ENCODE data around the gene RABGAP1L. TPM values are rescaled to one million over a fixed set of nuclear protein-coding genes. Genes with fewer than 3 reads are reported as not detected.

RABGAP1L gene
- total RNA-seq, 1 donor from 2014 or later: 46.0 TPM

GRCh38 chr1:174940646-174941175, 781.4 kb downstream of the RABGAP1L start:
- H3K9ac ChIP-seq: no peak overlapping the region
- no peak overlapping the region for H3K27ac ChIP-seq
- Mint-ChIP-seq H3K27ac (no peak overlapping the region), H3K27me3 (ENCODE audit: insufficient read depth, low read depth) (no peaks in the 10 kb centered on the region), H3K4me1 (peaks cover 24% of the 10 kb centered on the region), H3K36me3 (no peaks in the 10 kb centered on the region), H3K9me3 (no peaks in the 10 kb centered on the region), H3K4me3 (no peak overlapping the region)
- peaks cover 21% of the 10 kb centered on the region for H3K79me2 ChIP-seq (ENCODE audit: low read depth)
- no peaks in the 10 kb centered on the region for H3K36me3 ChIP-seq
- no peak overlapping the region for H3K4me2 ChIP-seq
- peaks cover 22% of the 10 kb centered on the region for H3K4me1 ChIP-seq
- no peak overlapping the region for H3K4me3 ChIP-seq
- DNase-seq (ENCODE audit: low spot score): no peak
- no peaks in the 10 kb centered on the region for H4K20me1 ChIP-seq (ENCODE audit: low read depth)
- H3K27me3 ChIP-seq: no peaks in the 10 kb centered on the region
- no peaks in the 10 kb centered on the region for H3F3A ChIP-seq (ENCODE audit: low read depth)
- no peak overlapping the region for H2AFZ ChIP-seq (replicated peaks)
- no peak for TF ChIP-seq EZH2phosphoT487 (IDR thresholded peaks at IDR 0.05)
- TF ChIP-seq CTCF (IDR thresholded peaks at IDR 0.05): no peak
- TF ChIP-seq EZH2 (IDR thresholded peaks at IDR 0.05): no peak
- no peaks in the 10 kb centered on the region for H3K9me3 ChIP-seq (ENCODE audit: low read depth)

- H3K27me3 ChIP-seq: no peaks in the 10 kb centered on the region
- no peaks in the 10 kb centered on the region for H3F3A ChIP-seq (ENCODE audit: low read depth)
- no peak overlapping the region for H3K4me2 ChIP-seq
- no peaks in the 10 kb centered on the region for H3K36me3 ChIP-seq
- peak overlapping the region; percentile 11 for H3K27ac ChIP-seq
- peaks cover 28% of the 10 kb centered on the region for H3K4me1 Mint-ChIP-seq
- no peak overlapping the region for H2AFZ ChIP-seq (replicated peaks)
- no peak overlapping the region for H3K9ac ChIP-seq
- peaks cover 28% of the 10 kb centered on the region for H3K4me1 ChIP-seq
- no peaks in the 10 kb centered on the region for H3K9me3 Mint-ChIP-seq
- no peaks in the 10 kb centered on the region for H4K20me1 ChIP-seq (ENCODE audit: low read depth)
- no peak overlapping the region for H3K4me3 ChIP-seq
- no peak for TF ChIP-seq EZH2phosphoT487 (IDR thresholded peaks at IDR 0.05)
- no peak for TF ChIP-seq EZH2 (IDR thresholded peaks at IDR 0.05)
- TF ChIP-seq CTCF (IDR thresholded peaks at IDR 0.05): no peak
- no peak overlapping the region for H3K4me3 Mint-ChIP-seq
- no peak for DNase-seq (ENCODE audit: low spot score)
- H3K9me3 ChIP-seq (ENCODE audit: low read depth): no peaks in the 10 kb centered on the region
- H3K36me3 Mint-ChIP-seq: no peaks in the 10 kb centered on the region
- H3K27me3 Mint-ChIP-seq (ENCODE audit: insufficient read depth, low read depth): no peaks in the 10 kb centered on the region
- H3K27ac Mint-ChIP-seq: no peak overlapping the region
- H3K79me2 ChIP-seq (ENCODE audit: low read depth): peaks cover 17% of the 10 kb centered on the region
Measured at GRCh38 chr1:174942547-174943255, 783.4 kb downstream of the RABGAP1L start.

GRCh38 chr1:174946031-174946430, 786.7 kb downstream of the RABGAP1L start:
- H3K36me3 Mint-ChIP-seq: no peaks in the 10 kb centered on the region
- TF ChIP-seq EZH2phosphoT487 (IDR thresholded peaks at IDR 0.05) (no peak), EZH2 (IDR thresholded peaks at IDR 0.05) (no peak), CTCF (IDR thresholded peaks at IDR 0.05) (no peak)
- H3K4me1 ChIP-seq: peaks cover 24% of the 10 kb centered on the region
- H3K4me1 Mint-ChIP-seq: peaks cover 22% of the 10 kb centered on the region
- H3K27ac ChIP-seq: peak overlapping the region; percentile 4
- H3K27ac Mint-ChIP-seq: no peak overlapping the region
- H3K9ac ChIP-seq: no peak overlapping the region
- no peaks in the 10 kb centered on the region for H4K20me1 ChIP-seq (ENCODE audit: low read depth)
- peaks cover 19% of the 10 kb centered on the region for H3K79me2 ChIP-seq (ENCODE audit: low read depth)
- no peaks in the 10 kb centered on the region for H3K9me3 ChIP-seq (ENCODE audit: low read depth)
- H3K27me3 ChIP-seq: no peaks in the 10 kb centered on the region
- peaks cover 2% of the 10 kb centered on the region for H3F3A ChIP-seq (ENCODE audit: low read depth)
- H3K4me2 ChIP-seq: no peak overlapping the region
- no peak overlapping the region for H2AFZ ChIP-seq (replicated peaks)
- H3K4me3 Mint-ChIP-seq: no peak overlapping the region
- DNase-seq (ENCODE audit: low spot score): no peak
- no peak overlapping the region for H3K4me3 ChIP-seq
- no peaks in the 10 kb centered on the region for H3K36me3 ChIP-seq
- no peaks in the 10 kb centered on the region for H3K27me3 Mint-ChIP-seq (ENCODE audit: insufficient read depth, low read depth)
- H3K9me3 Mint-ChIP-seq: no peaks in the 10 kb centered on the region
